K562 (cell line): ENCODE measurements around the gene CRADD. TPM values are rescaled to one million over a fixed set of nuclear protein-coding genes. Genes with fewer than 3 reads are reported as not detected.

ENCODE experiments used
- CHCHD3 ChIP-seq: fragments of 250-450 bp; sonication (Bioruptor Pico); IDR thresholded peaks from 2 replicates; pipeline ENCODE4 v2.1.2; 2022; ENCODE audit warnings: mild to moderate bottlenecking
- CXXC5 ChIP-seq: fragments of 250-450 bp; sonication (Bioruptor Pico); IDR thresholded peaks from 2 replicates; pipeline ENCODE4 v1.8.0; 2022; ENCODE audit warnings: inconsistent platforms, mild to moderate bottlenecking, moderate library complexity
- HOXB6 ChIP-seq: fragments of 250-450 bp; sonication (Bioruptor Pico); IDR thresholded peaks from 2 replicates; pipeline ENCODE4 v1.5.1; 2022; ENCODE audit warnings: mild to moderate bottlenecking, borderline replicate concordance
- KLF16 ChIP-seq: IDR thresholded peaks from 2 replicates; pipeline ENCODE4 v1.6.1; 2016; ENCODE audit warnings: antibody characterized with exemption
- MECOM ChIP-seq: fragments of 250-450 bp; sonication (Bioruptor Pico); IDR thresholded peaks from 2 replicates; pipeline ENCODE4 v1.8.0; 2022; ENCODE audit warnings: inconsistent platforms
- NR4A1 ChIP-seq, 2 experiments: fragments of 250-450 bp in 1 of 2; fragments of 450-650 bp in 1 of 2; sonication (Bioruptor Pico) in 1 of 2; IDR thresholded peaks; 2 replicates each; pipeline versions ENCODE4 v1.4.0 to v1.6.1; 2016 to 2020; ENCODE audit warnings: mild to moderate bottlenecking in 2 of 2, missing compliant biosample characterization in 1 of 2, missing genetic modification characterization in 1 of 2, moderate library complexity in 1 of 2
- POLR3G ChIP-seq: IDR thresholded peaks from 2 replicates; pipeline ENCODE4 v1.6.1; 2011; ENCODE audit not compliant: insufficient read length, insufficient replicate concordance; ENCODE audit errors: extremely low read depth
- PURB ChIP-seq: sonication (generic); formaldehyde crosslinking; IDR thresholded peaks from 2 replicates; pipeline ENCODE4 v1.9.0; 2021; ENCODE audit warnings: low read depth, mild to moderate bottlenecking, missing genetic modification reagents
- RFX5 ChIP-seq: IDR thresholded peaks from 2 replicates; pipeline ENCODE4 v1.6.1; 2011; ENCODE audit warnings: low read depth, mild to moderate bottlenecking, improper control_type of control experiment, low read length
- ZNF274 ChIP-seq: IDR thresholded peaks from 2 replicates; pipeline ENCODE4 v1.6.1; 2011; ENCODE audit warnings: low read depth, mild to moderate bottlenecking, low read length, moderate library complexity, borderline replicate concordance
- polyA plus RNA-seq, 8 experiments: library from polyadenylated mRNA; depleted of rRNA in 4 of 8; stranded (reverse) in 5 of 8; unstranded in 3 of 8; fragments of >200 nt; fragmentation: Nextera tagmentation in 2 of 8; fragmentation: Illumina TruSeq in 1 of 8; extraction: Ambion mirVana in 2 of 8; extraction: Trizol in 1 of 8; gene quantifications; 2 replicates each; pipeline versions ENCODE4 v1.2.1 to v1.2.3, GENCODE V29; 2011 to 2014; ENCODE audit warnings: inconsistent platforms in 1 of 8, missing spikeins in 1 of 8
- total RNA-seq, 7 experiments: library from RNA; depleted of rRNA in 6 of 7; stranded (reverse); fragments of >200 nt in 6 of 7; fragmentation: Illumina TruSeq in 2 of 7; extraction: Trizol in 2 of 7; gene quantifications; 2 replicates each; pipeline versions ENCODE4 v1.2.1 to v1.2.3, GENCODE V29; 2011 to 2021; ENCODE audit warnings: low replicate concordance in 1 of 7
- TF ChIP-seq, protein P1 (sequence below): fragments of 250-450 bp; sonication (Bioruptor Pico); IDR thresholded peaks from 2 replicates; pipeline ENCODE4 v1.5.0; 2020; ENCODE audit warnings: mild to moderate bottlenecking, borderline replicate concordance
- TF ChIP-seq, protein P2 (sequence below): fragments of 250-450 bp; sonication (Bioruptor Pico); IDR thresholded peaks from 2 replicates; pipeline ENCODE4 v1.5.0; 2021; ENCODE audit warnings: mild to moderate bottlenecking, borderline replicate concordance
- TF ChIP-seq, protein P3 (sequence below): fragments of 250-450 bp; sonication (Bioruptor Pico); IDR thresholded peaks from 2 replicates; pipeline ENCODE4 v1.8.0; 2022; ENCODE audit warnings: inconsistent platforms
- TF ChIP-seq, protein P4 (sequence below): sonication (generic); formaldehyde crosslinking; IDR thresholded peaks from 2 replicates; pipeline ENCODE4 v1.8.1; 2023; ENCODE audit warnings: mild to moderate bottlenecking, missing genetic modification reagents
- TF ChIP-seq, protein P5 (sequence below): fragments of 450-650 bp; IDR thresholded peaks from 2 replicates; pipeline ENCODE4 v1.6.1; 2018; ENCODE audit not compliant: partially characterized antibody

Gene CRADD
- total and polyA plus RNA-seq, 9 of the 15 experiments (the other 6 are each of a cell fraction or from before 2014, with no cell fraction given) = 20.5 to 41.1 (median 25.9) TPM

DNA sequence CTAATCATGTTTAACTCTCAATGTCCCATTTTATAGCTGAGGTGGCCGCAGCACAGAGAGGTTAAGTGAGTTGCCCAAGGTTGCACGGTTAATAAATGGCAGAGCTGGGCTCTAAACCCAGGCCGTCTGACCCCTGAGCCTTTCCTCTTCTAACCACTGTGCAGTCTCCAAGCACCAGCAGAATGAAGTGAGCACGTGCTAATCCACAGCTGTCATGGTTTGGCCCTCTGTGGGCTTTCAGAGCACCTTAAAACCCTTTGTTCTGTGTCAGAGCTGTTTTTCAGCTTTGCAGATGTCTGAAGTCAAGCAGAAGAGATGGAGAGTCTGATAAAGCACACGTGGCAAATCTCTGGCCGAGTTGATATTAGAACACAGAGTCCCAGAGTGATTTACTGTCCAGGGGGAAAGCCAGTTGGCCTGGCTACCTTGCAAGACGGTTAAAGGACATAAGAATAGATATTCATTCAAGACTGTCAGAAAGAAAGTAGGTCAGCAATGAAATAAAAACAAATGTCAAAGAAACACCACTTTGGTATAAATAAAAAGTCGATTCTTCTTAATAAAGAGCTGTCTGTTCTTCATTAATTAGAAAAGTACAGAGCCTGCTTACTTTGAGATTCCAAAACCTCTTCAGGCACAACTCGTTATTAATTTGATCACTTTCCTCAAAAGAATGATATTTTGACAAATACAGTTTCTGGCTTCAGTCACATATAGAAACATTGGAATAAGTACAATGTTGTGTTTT, 107.3 kb downstream of the CRADD start (continued):
- TF ChIP-seq, protein P1, sequence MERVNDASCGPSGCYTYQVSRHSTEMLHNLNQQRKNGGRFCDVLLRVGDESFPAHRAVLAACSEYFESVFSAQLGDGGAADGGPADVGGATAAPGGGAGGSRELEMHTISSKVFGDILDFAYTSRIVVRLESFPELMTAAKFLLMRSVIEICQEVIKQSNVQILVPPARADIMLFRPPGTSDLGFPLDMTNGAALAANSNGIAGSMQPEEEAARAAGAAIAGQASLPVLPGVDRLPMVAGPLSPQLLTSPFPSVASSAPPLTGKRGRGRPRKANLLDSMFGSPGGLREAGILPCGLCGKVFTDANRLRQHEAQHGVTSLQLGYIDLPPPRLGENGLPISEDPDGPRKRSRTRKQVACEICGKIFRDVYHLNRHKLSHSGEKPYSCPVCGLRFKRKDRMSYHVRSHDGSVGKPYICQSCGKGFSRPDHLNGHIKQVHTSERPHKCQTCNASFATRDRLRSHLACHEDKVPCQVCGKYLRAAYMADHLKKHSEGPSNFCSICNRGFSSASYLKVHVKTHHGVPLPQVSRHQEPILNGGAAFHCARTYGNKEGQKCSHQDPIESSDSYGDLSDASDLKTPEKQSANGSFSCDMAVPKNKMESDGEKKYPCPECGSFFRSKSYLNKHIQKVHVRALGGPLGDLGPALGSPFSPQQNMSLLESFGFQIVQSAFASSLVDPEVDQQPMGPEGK (CRISPR knock-in tag) = no peak
- TF ChIP-seq NR4A1 (CRISPR knock-in tag; IDR thresholded peaks at IDR 0.05) (no peak), NR4A1 (tag; IDR thresholded peaks at IDR 0.05) (no peak), KLF16 (peak; percentile 80), ZNF274 (no peak), POLR3G (no peak), MECOM (CRISPR knock-in tag) (no peak), CHCHD3 (CRISPR knock-in tag) (no peak), RFX5 (no peak), CXXC5 (CRISPR knock-in tag) (peak; percentile 65), HOXB6 (CRISPR knock-in tag) (no peak), PURB (CRISPR knock-in tag) (no peak)
- TF ChIP-seq, protein P2, sequence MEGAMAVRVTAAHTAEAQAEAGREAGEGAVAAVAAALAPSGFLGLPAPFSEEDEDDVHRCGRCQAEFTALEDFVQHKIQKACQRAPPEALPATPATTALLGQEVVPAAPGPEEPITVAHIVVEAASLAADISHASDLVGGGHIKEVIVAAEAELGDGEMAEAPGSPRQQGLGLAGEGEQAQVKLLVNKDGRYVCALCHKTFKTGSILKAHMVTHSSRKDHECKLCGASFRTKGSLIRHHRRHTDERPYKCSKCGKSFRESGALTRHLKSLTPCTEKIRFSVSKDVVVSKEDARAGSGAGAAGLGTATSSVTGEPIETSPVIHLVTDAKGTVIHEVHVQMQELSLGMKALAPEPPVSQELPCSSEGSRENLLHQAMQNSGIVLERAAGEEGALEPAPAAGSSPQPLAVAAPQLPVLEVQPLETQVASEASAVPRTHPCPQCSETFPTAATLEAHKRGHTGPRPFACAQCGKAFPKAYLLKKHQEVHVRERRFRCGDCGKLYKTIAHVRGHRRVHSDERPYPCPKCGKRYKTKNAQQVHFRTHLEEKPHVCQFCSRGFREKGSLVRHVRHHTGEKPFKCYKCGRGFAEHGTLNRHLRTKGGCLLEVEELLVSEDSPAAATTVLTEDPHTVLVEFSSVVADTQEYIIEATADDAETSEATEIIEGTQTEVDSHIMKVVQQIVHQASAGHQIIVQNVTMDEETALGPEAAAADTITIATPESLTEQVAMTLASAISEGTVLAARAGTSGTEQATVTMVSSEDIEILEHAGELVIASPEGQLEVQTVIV (CRISPR knock-in tag) = no peak
- TF ChIP-seq, protein P3, sequence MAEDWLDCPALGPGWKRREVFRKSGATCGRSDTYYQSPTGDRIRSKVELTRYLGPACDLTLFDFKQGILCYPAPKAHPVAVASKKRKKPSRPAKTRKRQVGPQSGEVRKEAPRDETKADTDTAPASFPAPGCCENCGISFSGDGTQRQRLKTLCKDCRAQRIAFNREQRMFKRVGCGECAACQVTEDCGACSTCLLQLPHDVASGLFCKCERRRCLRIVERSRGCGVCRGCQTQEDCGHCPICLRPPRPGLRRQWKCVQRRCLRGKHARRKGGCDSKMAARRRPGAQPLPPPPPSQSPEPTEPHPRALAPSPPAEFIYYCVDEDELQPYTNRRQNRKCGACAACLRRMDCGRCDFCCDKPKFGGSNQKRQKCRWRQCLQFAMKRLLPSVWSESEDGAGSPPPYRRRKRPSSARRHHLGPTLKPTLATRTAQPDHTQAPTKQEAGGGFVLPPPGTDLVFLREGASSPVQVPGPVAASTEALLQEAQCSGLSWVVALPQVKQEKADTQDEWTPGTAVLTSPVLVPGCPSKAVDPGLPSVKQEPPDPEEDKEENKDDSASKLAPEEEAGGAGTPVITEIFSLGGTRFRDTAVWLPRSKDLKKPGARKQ (CRISPR knock-in tag) = no peak
- TF ChIP-seq, protein P4, sequence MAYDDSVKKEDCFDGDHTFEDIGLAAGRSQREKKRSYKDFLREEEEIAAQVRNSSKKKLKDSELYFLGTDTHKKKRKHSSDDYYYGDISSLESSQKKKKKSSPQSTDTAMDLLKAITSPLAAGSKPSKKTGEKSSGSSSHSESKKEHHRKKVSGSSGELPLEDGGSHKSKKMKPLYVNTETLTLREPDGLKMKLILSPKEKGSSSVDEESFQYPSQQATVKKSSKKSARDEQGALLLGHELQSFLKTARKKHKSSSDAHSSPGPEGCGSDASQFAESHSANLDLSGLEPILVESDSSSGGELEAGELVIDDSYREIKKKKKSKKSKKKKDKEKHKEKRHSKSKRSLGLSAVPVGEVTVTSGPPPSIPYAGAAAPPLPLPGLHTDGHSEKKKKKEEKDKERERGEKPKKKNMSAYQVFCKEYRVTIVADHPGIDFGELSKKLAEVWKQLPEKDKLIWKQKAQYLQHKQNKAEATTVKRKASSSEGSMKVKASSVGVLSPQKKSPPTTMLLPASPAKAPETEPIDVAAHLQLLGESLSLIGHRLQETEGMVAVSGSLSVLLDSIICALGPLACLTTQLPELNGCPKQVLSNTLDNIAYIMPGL = no peak
- TF ChIP-seq, protein P5, sequence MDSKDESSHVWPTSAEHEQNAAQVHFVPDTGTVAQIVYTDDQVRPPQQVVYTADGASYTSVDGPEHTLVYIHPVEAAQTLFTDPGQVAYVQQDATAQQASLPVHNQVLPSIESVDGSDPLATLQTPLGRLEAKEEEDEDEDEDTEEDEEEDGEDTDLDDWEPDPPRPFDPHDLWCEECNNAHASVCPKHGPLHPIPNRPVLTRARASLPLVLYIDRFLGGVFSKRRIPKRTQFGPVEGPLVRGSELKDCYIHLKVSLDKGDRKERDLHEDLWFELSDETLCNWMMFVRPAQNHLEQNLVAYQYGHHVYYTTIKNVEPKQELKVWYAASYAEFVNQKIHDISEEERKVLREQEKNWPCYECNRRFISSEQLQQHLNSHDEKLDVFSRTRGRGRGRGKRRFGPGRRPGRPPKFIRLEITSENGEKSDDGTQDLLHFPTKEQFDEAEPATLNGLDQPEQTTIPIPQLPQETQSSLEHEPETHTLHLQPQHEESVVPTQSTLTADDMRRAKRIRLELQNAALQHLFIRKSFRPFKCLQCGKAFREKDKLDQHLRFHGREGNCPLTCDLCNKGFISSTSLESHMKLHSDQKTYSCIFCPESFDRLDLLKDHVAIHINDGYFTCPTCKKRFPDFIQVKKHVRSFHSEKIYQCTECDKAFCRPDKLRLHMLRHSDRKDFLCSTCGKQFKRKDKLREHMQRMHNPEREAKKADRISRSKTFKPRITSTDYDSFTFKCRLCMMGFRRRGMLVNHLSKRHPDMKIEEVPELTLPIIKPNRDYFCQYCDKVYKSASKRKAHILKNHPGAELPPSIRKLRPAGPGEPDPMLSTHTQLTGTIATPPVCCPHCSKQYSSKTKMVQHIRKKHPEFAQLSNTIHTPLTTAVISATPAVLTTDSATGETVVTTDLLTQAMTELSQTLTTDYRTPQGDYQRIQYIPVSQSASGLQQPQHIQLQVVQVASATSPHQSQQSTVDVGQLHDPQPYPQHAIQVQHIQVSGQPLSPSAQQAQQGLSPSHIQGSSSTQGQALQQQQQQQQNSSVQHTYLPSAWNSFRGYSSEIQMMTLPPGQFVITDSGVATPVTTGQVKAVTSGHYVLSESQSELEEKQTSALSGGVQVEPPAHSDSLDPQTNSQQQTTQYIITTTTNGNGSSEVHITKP = no peak
